Measurements from ENCODE around the gene FLT3LG. TPM values are rescaled to one million over a fixed set of nuclear protein-coding genes. Genes with fewer than 3 reads are reported as not detected.

Gene FLT3LG
- total RNA-seq, 2 experiments from 2014 or later, result 8.2 to 8.4 TPM

GRCh38 chr19:49481020-49481683, 7.1 kb downstream of the FLT3LG start:
- ChIA-PET POLR2A (interaction anchor here (0.5 to 0.6 kb wide), 2 partner anchors 57 to 601 kb away, joined by 3 to 5 read pairs; no protein-coding TSS in a partner anchor), CTCF (ENCODE audit: unreplicated experiment) (no interaction called here)
- Histone ChIP-seq H3K4me2 (ENCODE audit: low read length) (no peak overlapping the region), H3K4me3 (ENCODE audit: low read depth, low read length, poor library complexity, severe bottlenecking) (no peak overlapping the region), H3K4me1 (ENCODE audit: insufficient read depth, low read length, poor library complexity, severe bottlenecking) (peaks cover 2% of the 10 kb centered on the region), H3K9me2 (ENCODE audit: insufficient read depth, low read length) (no peaks in the 10 kb centered on the region), H4K20me1 (ENCODE audit: insufficient read depth, low read length) (no peaks in the 10 kb centered on the region), H3K9me3 (ENCODE audit: low read length) (no peaks in the 10 kb centered on the region), H3K27ac (ENCODE audit: low read depth, low read length, poor library complexity, severe bottlenecking) (no peak overlapping the region), H3K36me3 (ENCODE audit: insufficient read depth, low read length) (no peaks in the 10 kb centered on the region), H2AFZ (ENCODE audit: low read length) (no peak overlapping the region), H3K79me2 (ENCODE audit: insufficient read depth, low read depth, low read length) (no peaks in the 10 kb centered on the region)
- intact Hi-C loops (cut with micrococcal nuclease; ENCODE audit: unreplicated experiment), result no loop called here
- TF ChIP-seq CTCF (conservative IDR thresholded peaks at IDR 0.05; ENCODE audit: low read length) (no peak), EZH2phosphoT487 (IDR thresholded peaks at IDR 0.05; ENCODE audit: borderline replicate concordance, low read depth, low read length) (no peak)
- no peak for DNase-seq (ENCODE audit: low spot score)
- no TSS peak for BruUV-seq (replicated peaks)

GRCh38 chr19:49486232-49486631, 12.2 kb downstream of the FLT3LG start:
- no peak overlapping the region for H3K4me2 ChIP-seq (ENCODE audit: low read length)
- intact Hi-C loops (cut with micrococcal nuclease; ENCODE audit: unreplicated experiment), result loop anchor here (5.0 kb wide), 1 partner anchor 34 kb away; the partner anchor contains the start of genes ALDH16A1 and PIH1D1
- H3K4me1 ChIP-seq (ENCODE audit: insufficient read depth, low read length, poor library complexity, severe bottlenecking), result peaks cover 30% of the 10 kb centered on the region
- CTCF ChIA-PET (ENCODE audit: unreplicated experiment), result no interaction called here
- H3K9me2 ChIP-seq (ENCODE audit: insufficient read depth, low read length), result no peaks in the 10 kb centered on the region
- POLR2A ChIA-PET, result no interaction called here
- peaks cover 38% of the 10 kb centered on the region for H3K36me3 ChIP-seq (ENCODE audit: insufficient read depth, low read length)
- no peak overlapping the region for H2AFZ ChIP-seq (ENCODE audit: low read length)
- no peak for DNase-seq (ENCODE audit: low spot score)
- peaks cover 12% of the 10 kb centered on the region; the same call in 1 of the 2 replicates for H4K20me1 ChIP-seq (ENCODE audit: insufficient read depth, low read length)
- TF ChIP-seq CTCF (conservative IDR thresholded peaks at IDR 0.05; ENCODE audit: low read length) (no peak), EZH2phosphoT487 (IDR thresholded peaks at IDR 0.05; ENCODE audit: borderline replicate concordance, low read depth, low read length) (no peak)
- peaks cover 34% of the 10 kb centered on the region for H3K79me2 ChIP-seq (ENCODE audit: insufficient read depth, low read depth, low read length)
- H3K27ac ChIP-seq (ENCODE audit: low read depth, low read length, poor library complexity, severe bottlenecking), result no peak overlapping the region
- no peaks in the 10 kb centered on the region for H3K9me3 ChIP-seq (ENCODE audit: low read length)
- no peak overlapping the region for H3K4me3 ChIP-seq (ENCODE audit: low read depth, low read length, poor library complexity, severe bottlenecking)
- no TSS peak for BruUV-seq (replicated peaks)

- Histone ChIP-seq H3K27ac (ENCODE audit: low read depth, low read length, poor library complexity, severe bottlenecking) (no peak overlapping the region), H2AFZ (ENCODE audit: low read length) (peak overlapping the region; percentile 44), H4K20me1 (ENCODE audit: insufficient read depth, low read length) (peaks cover 12% of the 10 kb centered on the region; the same call in 1 of the 2 replicates), H3K9me3 (ENCODE audit: low read length) (no peaks in the 10 kb centered on the region), H3K4me1 (ENCODE audit: insufficient read depth, low read length, poor library complexity, severe bottlenecking) (peaks cover 30% of the 10 kb centered on the region), H3K4me3 (ENCODE audit: low read depth, low read length, poor library complexity, severe bottlenecking) (peak overlapping the region; percentile 30), H3K4me2 (ENCODE audit: low read length) (peak overlapping the region; percentile 43; the same call in 1 of the 2 replicates), H3K9me2 (ENCODE audit: insufficient read depth, low read length) (no peaks in the 10 kb centered on the region), H3K36me3 (ENCODE audit: insufficient read depth, low read length) (peaks cover 44% of the 10 kb centered on the region), H3K79me2 (ENCODE audit: insufficient read depth, low read depth, low read length) (peaks cover 34% of the 10 kb centered on the region)
- no peak for DNase-seq (ENCODE audit: low spot score)
- intact Hi-C loops (cut with micrococcal nuclease; ENCODE audit: unreplicated experiment), result loop anchor here (5.0 kb wide), 1 partner anchor 34 kb away; the partner anchor contains the start of genes ALDH16A1 and PIH1D1
- POLR2A ChIA-PET, result interaction anchor here (1.4 kb wide), 1 partner anchor 35 kb away, joined by 3 read pairs; the partner anchor contains the start of gene PIH1D1
- no TSS peak for BruUV-seq (replicated peaks)
- CTCF ChIA-PET (ENCODE audit: unreplicated experiment), result no interaction called here
- no peak for TF ChIP-seq CTCF (conservative IDR thresholded peaks at IDR 0.05; ENCODE audit: low read length)
- TF ChIP-seq EZH2phosphoT487 (IDR thresholded peaks at IDR 0.05; ENCODE audit: borderline replicate concordance, low read depth, low read length), result no peak
These were observed 12.8 kb downstream of the FLT3LG start for GRCh38 chr19:49486710-49487276.

All from OCI-LY7 (cell line).